WI38 (cell line): ENCODE measurements around the gene COL4A1.

Experiments
- H3K4me3 ChIP-seq: 2 replicates; pipeline ENCODE4 v1.5.1; 2011; ENCODE audit warnings: low read depth, mild to moderate bottlenecking, control low read depth, low read length
- CTCF ChIP-seq: IDR thresholded peaks from 2 replicates; pipeline ENCODE4 v1.5.1; 2012; ENCODE audit warnings: low read depth, mild to moderate bottlenecking, control low read depth, low read length

COL4A1 gene

GRCh38 chr13:110193491-110193890 lies 113.5 kb downstream of the COL4A1 start:
- TF ChIP-seq CTCF: no peak
- H3K4me3 ChIP-seq: no peak overlapping the region

- TF ChIP-seq CTCF: no peak
- no peak overlapping the region for H3K4me3 ChIP-seq
Measured at GRCh38 chr13:110192472-110192871, 114.5 kb downstream of the COL4A1 start.

GRCh38 chr13:110187641-110188161 lies 119.3 kb downstream of the COL4A1 start:
- H3K4me3 ChIP-seq: no peak overlapping the region
- no peak for TF ChIP-seq CTCF

DNA sequence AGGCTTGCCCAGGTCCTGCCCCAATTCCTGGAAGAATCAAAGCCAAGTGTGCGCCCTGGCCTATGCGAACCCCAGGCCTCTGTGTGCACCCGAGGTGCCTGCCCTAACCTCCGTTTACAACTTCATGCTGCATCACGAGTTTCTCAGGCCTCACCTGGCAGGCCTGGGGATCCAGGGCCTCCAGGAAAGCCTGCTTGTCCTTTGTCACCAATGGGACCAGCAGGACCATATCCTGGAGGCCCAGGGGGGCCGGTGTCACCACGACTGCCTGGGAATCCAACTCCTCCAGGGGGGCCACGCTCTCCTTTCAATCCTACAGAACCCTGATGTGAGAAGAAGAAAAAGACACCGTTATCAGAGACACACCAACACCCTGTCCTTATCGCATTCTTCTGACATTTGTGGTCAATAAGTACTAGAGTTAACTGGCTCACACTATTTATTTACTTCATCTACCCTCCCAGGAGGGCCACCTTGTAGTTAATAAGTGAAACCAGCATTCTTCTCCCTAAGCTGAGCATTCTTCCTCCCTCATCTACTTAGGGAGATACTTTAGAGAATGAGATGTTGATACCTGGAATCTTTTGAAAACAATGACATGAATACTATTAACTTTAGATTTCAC lies 120.6 kb downstream of the COL4A1 start:
- H3K4me3 ChIP-seq: no peak overlapping the region
- TF ChIP-seq CTCF: no peak

DNA sequence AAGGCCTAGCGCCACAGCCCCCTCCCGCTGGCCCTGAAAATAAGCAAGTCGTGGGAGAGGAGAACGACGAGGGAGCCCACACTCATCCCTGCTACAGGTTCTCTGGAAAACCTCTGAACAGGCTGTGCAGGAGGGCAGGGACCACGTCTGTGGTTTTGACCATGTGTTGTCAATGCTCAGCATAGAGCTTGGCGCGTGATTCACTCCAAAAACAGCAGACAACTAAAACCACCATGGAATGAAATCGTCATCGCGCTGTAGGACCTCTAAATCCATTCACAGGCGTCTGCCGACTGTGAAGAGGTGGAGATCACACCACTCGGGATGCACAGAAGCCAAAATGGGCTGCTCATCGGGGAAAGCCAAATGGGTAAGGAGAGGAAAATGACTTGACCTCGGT lies 121.3 kb downstream of the COL4A1 start:
- no peak overlapping the region for H3K4me3 ChIP-seq
- no peak for TF ChIP-seq CTCF

GRCh38 chr13:110183910-110184309 lies 123.0 kb downstream of the COL4A1 start:
- no peak overlapping the region for H3K4me3 ChIP-seq
- TF ChIP-seq CTCF: no peak

- no peak overlapping the region for H3K4me3 ChIP-seq
- no peak for TF ChIP-seq CTCF
Measured at GRCh38 chr13:110182461-110182860, 124.5 kb downstream of the COL4A1 start.
